ENCODE data around the gene TNFRSF9. TPM values are rescaled to one million over a fixed set of nuclear protein-coding genes. Genes with fewer than 3 reads are reported as not detected.

TNFRSF9 gene
- total and polyA plus RNA-seq, 2 experiments from 2014 or later: 0.08 to 1.2 TPM

GRCh38 chr1:7869136-7869920, 71.3 kb downstream of the TNFRSF9 start:
- H3K27ac ChIP-seq: no peak overlapping the region
- no peak overlapping the region for H3K4me2 ChIP-seq
- H3K9me2 ChIP-seq (replicated peaks; ENCODE audit: insufficient read depth): no peaks in the 10 kb centered on the region
- H3K4me1 ChIP-seq (ENCODE audit: insufficient read depth): no peaks in the 10 kb centered on the region
- H4K20me1 ChIP-seq (ENCODE audit: insufficient read depth, poor library complexity, severe bottlenecking): no peaks in the 10 kb centered on the region
- H3K36me3 ChIP-seq (replicated peaks; ENCODE audit: insufficient read depth, low read depth): no peaks in the 10 kb centered on the region
- H3K9me3 ChIP-seq (ENCODE audit: low read depth): no peaks in the 10 kb centered on the region
- H3K4me3 ChIP-seq: no peak overlapping the region
- no peaks in the 10 kb centered on the region for H3K27me3 ChIP-seq
- DNase-seq (ENCODE audit: low spot score): no peak
- no peaks in the 10 kb centered on the region for H3K79me2 ChIP-seq
- 91% methylated on average over 16 of the region's 16 CpGs for WGBS (ENCODE audit: low lambda C conversion rate, missing lambda C conversion rate)
- TF ChIP-seq EZH2phosphoT487 (IDR thresholded peaks at IDR 0.05; ENCODE audit: low read depth, severe bottlenecking, unreplicated experiment) (no peak), CTCF (IDR thresholded peaks at IDR 0.05; ENCODE audit: poor library complexity) (no peak), EZH2 (IDR thresholded peaks at IDR 0.05; ENCODE audit: borderline replicate concordance) (no peak)
- no peak overlapping the region for H2AFZ ChIP-seq

GRCh38 chr1:7868070-7868780, 72.4 kb downstream of the TNFRSF9 start:
- Histone ChIP-seq H3K27ac (no peak overlapping the region), H3K27me3 (no peaks in the 10 kb centered on the region), H4K20me1 (ENCODE audit: insufficient read depth, poor library complexity, severe bottlenecking) (no peaks in the 10 kb centered on the region), H3K79me2 (no peaks in the 10 kb centered on the region), H3K9me3 (ENCODE audit: low read depth) (no peaks in the 10 kb centered on the region), H3K4me2 (no peak overlapping the region), H3K9me2 (replicated peaks; ENCODE audit: insufficient read depth) (no peaks in the 10 kb centered on the region), H3K4me3 (no peak overlapping the region), H3K36me3 (replicated peaks; ENCODE audit: insufficient read depth, low read depth) (no peaks in the 10 kb centered on the region), H2AFZ (no peak overlapping the region), H3K4me1 (ENCODE audit: insufficient read depth) (no peaks in the 10 kb centered on the region)
- no peak for TF ChIP-seq EZH2phosphoT487 (IDR thresholded peaks at IDR 0.05; ENCODE audit: low read depth, severe bottlenecking, unreplicated experiment)
- TF ChIP-seq CTCF (IDR thresholded peaks at IDR 0.05; ENCODE audit: poor library complexity): no peak
- TF ChIP-seq EZH2 (IDR thresholded peaks at IDR 0.05; ENCODE audit: borderline replicate concordance): no peak
- 63% methylated on average over 10 of the region's 10 CpGs for WGBS (ENCODE audit: low lambda C conversion rate, missing lambda C conversion rate)
- no peak for DNase-seq (ENCODE audit: low spot score)

GRCh38 chr1:7865978-7866377, 74.7 kb downstream of the TNFRSF9 start:
- H3K9me3 ChIP-seq (ENCODE audit: low read depth): no peaks in the 10 kb centered on the region
- H3K79me2 ChIP-seq: no peaks in the 10 kb centered on the region
- no peaks in the 10 kb centered on the region for H3K9me2 ChIP-seq (replicated peaks; ENCODE audit: insufficient read depth)
- no peak overlapping the region for H3K4me3 ChIP-seq
- H3K27me3 ChIP-seq: no peaks in the 10 kb centered on the region
- no peak for DNase-seq (ENCODE audit: low spot score)
- H3K4me1 ChIP-seq (ENCODE audit: insufficient read depth): no peaks in the 10 kb centered on the region
- H3K27ac ChIP-seq: no peak overlapping the region
- H3K4me2 ChIP-seq: no peak overlapping the region
- H4K20me1 ChIP-seq (ENCODE audit: insufficient read depth, poor library complexity, severe bottlenecking): no peaks in the 10 kb centered on the region
- no peak overlapping the region for H2AFZ ChIP-seq
- WGBS (ENCODE audit: low lambda C conversion rate, missing lambda C conversion rate): 87% methylated on average over 16 of the region's 16 CpGs
- no peaks in the 10 kb centered on the region for H3K36me3 ChIP-seq (replicated peaks; ENCODE audit: insufficient read depth, low read depth)
- TF ChIP-seq EZH2phosphoT487 (IDR thresholded peaks at IDR 0.05; ENCODE audit: low read depth, severe bottlenecking, unreplicated experiment) (no peak), EZH2 (IDR thresholded peaks at IDR 0.05; ENCODE audit: borderline replicate concordance) (no peak), CTCF (IDR thresholded peaks at IDR 0.05; ENCODE audit: poor library complexity) (no peak)

Small RNAs within 50 kb of the gene (small RNA-seq; reads per million reads assigned to genes)
- gene RF00019: not detected

Other genes starting within 250 kb of the TNFRSF9 start
- 109 and 532 TPM in 2 replicates for gene VAMP3, start 169.5 kb downstream of the TNFRSF9 start, total RNA-seq
- 69.5 and 82.5 TPM in 2 replicates for gene VAMP3, start 169.5 kb downstream of the TNFRSF9 start, polyA plus RNA-seq
- gene PER3, start 156.5 kb downstream of the TNFRSF9 start, total RNA-seq: 1.9 and 2.4 TPM in 2 replicates
- gene PER3, start 156.5 kb downstream of the TNFRSF9 start, polyA plus RNA-seq: 2.0 and 2.7 TPM in 2 replicates
- gene UTS2, start 87.8 kb downstream of the TNFRSF9 start, total RNA-seq: 0.16 TPM in 1 of 2 replicates, not detected in the other
- 0.29 TPM in 1 of 2 replicates, not detected in the other for gene UTS2, start 87.8 kb downstream of the TNFRSF9 start, polyA plus RNA-seq
- gene PARK7, start 20.9 kb upstream of the TNFRSF9 start, total RNA-seq: 166 and 182 TPM in 2 replicates
- gene PARK7, start 20.9 kb upstream of the TNFRSF9 start, polyA plus RNA-seq: 395 and 409 TPM in 2 replicates
- 154 and 163 TPM in 2 replicates for gene ERRFI1, start 85.5 kb upstream of the TNFRSF9 start, total RNA-seq
- gene ERRFI1, start 85.5 kb upstream of the TNFRSF9 start, polyA plus RNA-seq: 123 and 139 TPM in 2 replicates

All from hepatocyte (in vitro differentiated cells).